GM12878 (cell line): ENCODE measurements around the gene DNAH1. TPM values are rescaled to one million over a fixed set of nuclear protein-coding genes. Genes with fewer than 3 reads are reported as not detected.

ENCODE experiments used
- ATAC-seq: fragments of 200-7000 bp; cut with Tn5 transposase; 3 replicates; pipeline ENCODE4 v1.9.1; 2020; ENCODE audit warnings: mild to moderate bottlenecking, moderate library complexity
- BruUV-seq: library from RNA; stranded (reverse); fragments of 400-500 nt; replicated peaks from 2 replicates; lab custom pipeline; 2021; lab: Mats Ljungman, UMichigan
- CTCF ChIA-PET: fragments of 300-600 bp; sonication (Branson Sonifier 250); formaldehyde crosslinking; extraction: SDS; loops from one replicate; lab custom pipeline; 2021; ENCODE audit warnings: inconsistent platforms; lab: Yijun Ruan, JAX
- POLR2A ChIA-PET: fragments of 350-600 bp; formaldehyde crosslinking; extraction: SDS; loops from one replicate; lab custom pipeline; 2021; ENCODE audit warnings: inconsistent platforms; lab: Charles Lee
- RAD21 ChIA-PET: fragments of 300-600 bp; sonication (Branson Sonifier 250); formaldehyde crosslinking; loops from one replicate; lab custom pipeline; 2023; ENCODE audit warnings: antibody characterized with exemption; ENCODE audit not compliant: unreplicated experiment; lab: Charles Lee
- SMC1A ChIA-PET: fragments of 300-600 bp; sonication (Branson Sonifier 250); formaldehyde crosslinking; loops from one replicate; lab custom pipeline; 2023; ENCODE audit not compliant: unreplicated experiment, uncharacterized antibody; lab: Charles Lee
- DNase-seq: peaks from one replicate; pipeline ENCODE4 v3.0.0-alpha.2; 2011; ENCODE audit warnings: low read depth, low spot score
- FAIRE-seq: peaks from 3 replicates; lab custom pipeline; 2011; peaks lifted over from hg19 to GRCh38; lab: Jason Lieb, UNC
- H2AFZ ChIP-seq: 2 replicates; pipeline ENCODE4 v1.6.0; 2011; ENCODE audit warnings: low read depth, low read length, control low read depth; ENCODE audit not compliant: control insufficient read depth
- H3K27ac ChIP-seq: 2 replicates; pipeline ENCODE4 v1.5.1; 2011; ENCODE audit warnings: control low read depth; ENCODE audit not compliant: control insufficient read depth, insufficient read depth
- H3K27me3 ChIP-seq, 2 experiments: replicated peaks in 1 of 2; 2 replicates each; pipeline versions ENCODE4 v1.6.0 to v1.6.1; 2011; ENCODE audit warnings: low read length in 1 of 2; ENCODE audit not compliant: control insufficient read depth in 2 of 2, insufficient read depth in 2 of 2
- H3K36me3 ChIP-seq, 2 experiments: 2 replicates each; pipeline ENCODE4 v1.5.1; 2011; ENCODE audit warnings: low read length in 1 of 2; ENCODE audit not compliant: control insufficient read depth in 2 of 2, insufficient read depth in 2 of 2
- H3K4me1 ChIP-seq: 2 replicates; pipeline ENCODE4 v1.6.1; 2011; ENCODE audit warnings: mild to moderate bottlenecking, low read length, moderate library complexity, mixed read lengths; ENCODE audit not compliant: control insufficient read depth, insufficient read depth
- H3K4me2 ChIP-seq: 2 replicates; pipeline ENCODE4 v1.6.0; 2011; ENCODE audit warnings: control low read depth; ENCODE audit not compliant: control insufficient read depth, insufficient read depth
- H3K4me3 ChIP-seq: fragments of 200-600 bp; sonication (generic); 2 replicates; pipeline ENCODE4 v1.5.1; 2016
- H3K79me2 ChIP-seq: 2 replicates; pipeline ENCODE4 v1.6.0; 2011; ENCODE audit warnings: low read length; ENCODE audit not compliant: control insufficient read depth, insufficient read depth
- H3K9ac ChIP-seq: 2 replicates; pipeline ENCODE4 v1.8.0; 2011; ENCODE audit warnings: low read length, control low read depth, mixed read lengths; ENCODE audit not compliant: control insufficient read depth, insufficient read depth
- H3K9me3 ChIP-seq: replicated peaks from 3 replicates; pipeline ENCODE4 v1.5.1; 2011; ENCODE audit warnings: mild to moderate bottlenecking, low read length; ENCODE audit not compliant: control insufficient read depth, insufficient read depth
- H4K20me1 ChIP-seq: 2 replicates; pipeline ENCODE4 v1.6.0; 2011; ENCODE audit not compliant: control insufficient read depth, insufficient read depth
- EED ChIP-seq: sonication (generic); IDR thresholded peaks from 2 replicates; pipeline ENCODE4 v1.6.1; 2016; ENCODE audit warnings: antibody characterized with exemption, low read depth
- ETV6 ChIP-seq, 2 experiments: fragments of 450-650 bp in 1 of 2; IDR thresholded peaks in 1 of 2; conservative IDR thresholded peaks in 1 of 2; 2 replicates each; pipeline ENCODE4 v1.6.1; 2014; ENCODE audit warnings: antibody characterized with exemption in 1 of 2, borderline replicate concordance in 1 of 2, low read depth in 1 of 2, mild to moderate bottlenecking in 1 of 2, moderate library complexity in 1 of 2
- HSF1 ChIP-seq: fragments of 150-350 bp; IDR thresholded peaks from 2 replicates; pipeline ENCODE4 v1.6.1; 2014; ENCODE audit warnings: mild to moderate bottlenecking, low read depth, low read length
- IRF3 ChIP-seq: fragments of 450-650 bp; IDR thresholded peaks from 2 replicates; pipeline ENCODE4 v1.6.1; 2014; ENCODE audit warnings: mild to moderate bottlenecking
- MYC ChIP-seq: IDR thresholded peaks from 2 replicates; pipeline ENCODE4 v1.6.1; 2011; ENCODE audit warnings: mild to moderate bottlenecking, low read length, moderate library complexity, inconsistent platforms; ENCODE audit not compliant: insufficient read depth, insufficient replicate concordance, insufficient read length, severe bottlenecking
- POLR2AphosphoS5 ChIP-seq: IDR thresholded peaks from 2 replicates; pipeline ENCODE4 v1.6.1; 2011; ENCODE audit warnings: mild to moderate bottlenecking, low read length, inconsistent platforms
- RB1 ChIP-seq: fragments of 450-650 bp; formaldehyde crosslinking; IDR thresholded peaks from 2 replicates; pipeline ENCODE4 v1.6.1; 2017; ENCODE audit warnings: mild to moderate bottlenecking, borderline replicate concordance
- RCOR1 ChIP-seq: conservative IDR thresholded peaks from 2 replicates; pipeline ENCODE4 v1.6.1; 2012; ENCODE audit warnings: low read depth, low read length, improper control_type of control experiment
- RFX5 ChIP-seq: IDR thresholded peaks from 2 replicates; pipeline ENCODE4 v1.6.1; 2011; ENCODE audit warnings: low read depth, low read length, improper control_type of control experiment
- RUNX3 ChIP-seq: IDR thresholded peaks from 2 replicates; pipeline ENCODE4 v1.6.1; 2012; ENCODE audit warnings: low read length, inconsistent platforms
- SIN3A ChIP-seq: IDR thresholded peaks from 2 replicates; pipeline ENCODE4 v1.6.1; 2012; ENCODE audit warnings: low read depth, low read length, improper control_type of control experiment
- SPI1 ChIP-seq: IDR thresholded peaks from 2 replicates; pipeline ENCODE4 v1.6.1; 2011; ENCODE audit warnings: low read depth, mild to moderate bottlenecking, low read length, moderate library complexity, borderline replicate concordance; ENCODE audit not compliant: insufficient read depth
- SRF ChIP-seq, 2 experiments: IDR thresholded peaks; 2 replicates each; pipeline ENCODE4 v1.6.1; 2011; ENCODE audit warnings: low read depth in 2 of 2, low read length in 2 of 2, mild to moderate bottlenecking in 1 of 2, moderate library complexity in 1 of 2
- TARDBP ChIP-seq: IDR thresholded peaks from 2 replicates; pipeline ENCODE4 v1.6.1; 2016; ENCODE audit warnings: borderline replicate concordance
- USF2 ChIP-seq: IDR thresholded peaks from 2 replicates; pipeline ENCODE4 v1.6.1; 2011; ENCODE audit warnings: low read depth, low read length, improper control_type of control experiment, borderline replicate concordance
- ZNF24 ChIP-seq: fragments of 450-650 bp; IDR thresholded peaks from 2 replicates; pipeline ENCODE4 v1.6.1; 2017; ENCODE audit warnings: antibody characterized with exemption, mild to moderate bottlenecking
- ZNF622 ChIP-seq: fragments of 450-650 bp; IDR thresholded peaks from 2 replicates; pipeline ENCODE4 v1.6.1; 2017; ENCODE audit warnings: mild to moderate bottlenecking, inconsistent platforms
- whole genome bisulfite sequencing: methylation state at CpG from one replicate; pipeline ENCODE4 v1.1.6; 2016; ENCODE audit warnings: low lambda C conversion rate; ENCODE audit not compliant: insufficient replicate concordance, insufficient coverage; ENCODE audit errors: missing lambda C conversion rate; 5-methylcytosine and 5-hydroxymethylcytosine counted together
- in situ Hi-C: fragments of 300-500 bp; cut with MboI; formaldehyde crosslinking; loops from 9 replicates; pipeline ENCODE4 v1.14.3; 2018; ENCODE audit warnings: mixed read lengths
- intact Hi-C: fragments of 100-400 bp; cut with micrococcal nuclease; formaldehyde crosslinking; loops from one replicate; pipeline ENCODE4 v1.14.2; 2022; ENCODE audit not compliant: unreplicated experiment
- polyA plus RNA-seq, 11 experiments: library from polyadenylated mRNA; depleted of rRNA in 4 of 11; unstranded in 6 of 11; stranded (reverse) in 5 of 11; fragments of >200 nt; fragmentation: Nextera tagmentation in 4 of 11; fragmentation: Illumina TruSeq in 1 of 11; extraction: Ambion mirVana in 4 of 11; extraction: Trizol in 1 of 11; gene quantifications; 1 replicate in 1 of 11; 2 replicates in 10 of 11; pipeline versions ENCODE4 v1.2.1 to v1.2.3, GENCODE V29; 2011 to 2016; ENCODE audit warnings: inconsistent platforms in 2 of 11, missing spikeins in 2 of 11, low read depth in 1 of 11
- total RNA-seq, 4 experiments: library from RNA; depleted of rRNA in 3 of 4; stranded (reverse); fragments of >200 nt in 3 of 4; fragmentation: Illumina TruSeq in 1 of 4; extraction: Trizol in 1 of 4; gene quantifications; 2 replicates each; pipeline versions ENCODE4 v1.2.1 to v1.2.3, GENCODE V29; 2013 to 2021

Gene DNAH1
- total and polyA plus RNA-seq, 10 of the 15 experiments (the other 5 are each of a cell fraction or from before 2014, with no cell fraction given), result 0.31 to 5.8 (median 2.7) TPM

- TF ChIP-seq HSF1 (no peak), SPI1 (no peak), ZNF24 (no peak), IRF3 (no peak), SRF (IDR thresholded peaks at IDR 0.05; ENCODE audit: low read depth in 2 of 2, low read length in 2 of 2) (no peak), EED (no peak), ETV6 (conservative IDR thresholded peaks at IDR 0.05 in 1 of 2, IDR thresholded peaks at IDR 0.05 in 1 of 2; ENCODE audit: borderline replicate concordance in 1 of 2, low read depth in 1 of 2) (no peak), RCOR1 (no peak), RUNX3 (no peak), POLR2AphosphoS5 (no peak), ZNF622 (no peak), RB1 (no peak), RFX5 (no peak), MYC (no peak), TARDBP (no peak), USF2 (no peak), SIN3A (no peak)
- TF ChIP-seq, all 136 proteins: peak for 0
- Histone ChIP-seq H3K4me3 (no peak overlapping the region), H3K9ac (no peak overlapping the region), H3K9me3 (no peaks in the 10 kb centered on the region), H4K20me1 (no peaks in the 10 kb centered on the region), H3K36me3 (no peaks in the 10 kb centered on the region), H3K27me3 (no peaks in the 10 kb centered on the region), H3K4me2 (no peak overlapping the region), H3K4me1 (no peaks in the 10 kb centered on the region; the same call in 1 of the 2 replicates), H3K79me2 (no peaks in the 10 kb centered on the region), H3K27ac (no peak overlapping the region), H2AFZ (no peak overlapping the region)
- BruUV-seq, result no TSS peak
- in situ Hi-C loops (no loop called here), intact Hi-C loops (no loop called here)
- ChIA-PET POLR2A (interaction anchor here (0.5 kb wide), 1 partner anchor 155 kb away, joined by 4 read pairs; no protein-coding TSS in a partner anchor), RAD21 (interaction anchor here (1.4 kb wide), 1 partner anchor 99 kb away, joined by 4 read pairs; no protein-coding TSS in a partner anchor), CTCF (interaction anchor here (1.2 to 2.7 kb wide), 3 partner anchors 14 to 58 kb away, joined by 4 to 8 read pairs (median 6); partner anchors contain the start of gene SEMA3G), SMC1A (interaction anchor here (1.5 to 2.0 kb wide), 2 partner anchors 40 to 49 kb away, joined by 3 to 4 read pairs; no protein-coding TSS in a partner anchor)
- FAIRE-seq (no peak), DNase-seq (no peak), ATAC-seq (no peak)
- 76% methylated on average over 18 of the region's 18 CpGs for WGBS
These were observed 72.3 kb downstream of the DNAH1 start for GRCh38 chr3:52388348-52388821.
